GM10248 (cell line): ENCODE measurements around the gene APOO.

Source experiments
- CTCF ChIA-PET: fragments of 300-600 bp; sonication (Branson Sonifier 250); formaldehyde crosslinking; extraction: SDS; loops from one replicate; lab custom pipeline; 2021; ENCODE audit warnings: antibody characterized with exemption; lab: Yijun Ruan, JAX
- POLR2A ChIA-PET: fragments of 350-650 bp; sonication (Branson Sonifier 250); formaldehyde crosslinking; extraction: SDS; loops from one replicate; lab custom pipeline; 2020; ENCODE audit warnings: antibody characterized with exemption; lab: Yijun Ruan, JAX
- DNase-seq: peaks from one replicate; pipeline ENCODE4 v3.0.0; 2012; ENCODE audit errors: extremely low spot score
- TF ChIP-seq, protein P1 (sequence below): IDR thresholded peaks from 2 replicates; pipeline ENCODE4 v1.5.1; 2012; ENCODE audit warnings: mild to moderate bottlenecking, low read depth; ENCODE audit errors: extremely low read depth, missing control alignments, control extremely low read depth

APOO gene

DNA sequence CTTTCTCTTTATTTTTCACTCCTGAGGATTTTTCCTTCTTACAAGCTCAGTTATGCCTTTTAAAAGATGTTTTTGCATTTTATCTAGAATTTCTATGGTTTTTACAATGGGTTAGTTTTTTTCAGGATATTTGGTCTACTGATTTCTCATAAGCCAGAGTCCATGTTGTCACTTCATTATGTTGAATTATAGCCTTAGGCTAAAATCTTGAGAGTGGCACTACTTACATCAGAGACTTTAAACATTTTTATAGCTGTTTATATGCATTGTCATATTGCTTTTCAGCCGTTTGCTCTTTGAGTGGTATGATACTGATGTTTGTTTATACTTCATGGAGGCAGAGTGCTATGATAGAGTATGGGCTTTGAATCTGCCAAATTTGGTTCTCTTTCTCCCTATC is 36.5 kb upstream of the APOO start:
- CTCF ChIA-PET, result interaction anchor here (1.8 kb wide), 1 partner anchor 9 kb away, joined by 4 read pairs; no protein-coding TSS in a partner anchor
- POLR2A ChIA-PET, result no interaction called here
- no peak for DNase-seq
- TF ChIP-seq, protein P1, sequence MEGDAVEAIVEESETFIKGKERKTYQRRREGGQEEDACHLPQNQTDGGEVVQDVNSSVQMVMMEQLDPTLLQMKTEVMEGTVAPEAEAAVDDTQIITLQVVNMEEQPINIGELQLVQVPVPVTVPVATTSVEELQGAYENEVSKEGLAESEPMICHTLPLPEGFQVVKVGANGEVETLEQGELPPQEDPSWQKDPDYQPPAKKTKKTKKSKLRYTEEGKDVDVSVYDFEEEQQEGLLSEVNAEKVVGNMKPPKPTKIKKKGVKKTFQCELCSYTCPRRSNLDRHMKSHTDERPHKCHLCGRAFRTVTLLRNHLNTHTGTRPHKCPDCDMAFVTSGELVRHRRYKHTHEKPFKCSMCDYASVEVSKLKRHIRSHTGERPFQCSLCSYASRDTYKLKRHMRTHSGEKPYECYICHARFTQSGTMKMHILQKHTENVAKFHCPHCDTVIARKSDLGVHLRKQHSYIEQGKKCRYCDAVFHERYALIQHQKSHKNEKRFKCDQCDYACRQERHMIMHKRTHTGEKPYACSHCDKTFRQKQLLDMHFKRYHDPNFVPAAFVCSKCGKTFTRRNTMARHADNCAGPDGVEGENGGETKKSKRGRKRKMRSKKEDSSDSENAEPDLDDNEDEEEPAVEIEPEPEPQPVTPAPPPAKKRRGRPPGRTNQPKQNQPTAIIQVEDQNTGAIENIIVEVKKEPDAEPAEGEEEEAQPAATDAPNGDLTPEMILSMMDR, result no peak

- DNase-seq, result no peak
- ChIA-PET POLR2A (no interaction called here), CTCF (interaction anchor here (1.1 kb wide), 1 partner anchor 32 kb away, joined by 3 read pairs; the partner anchor contains the start of genes APOO and CXorf58)
- TF ChIP-seq, protein P1, result no peak
Measured at GRCh38 chrX:23939203-23939602, 31.5 kb upstream of the APOO start.

- POLR2A ChIA-PET, result no interaction called here
- TF ChIP-seq, protein P1, result no peak
- DNase-seq, result no peak
- CTCF ChIA-PET, result interaction anchor here (1.1 kb wide), 1 partner anchor 31 kb away, joined by 3 read pairs; the partner anchor contains the start of genes APOO and CXorf58
Measured at GRCh38 chrX:23938690-23939089, 31.0 kb upstream of the APOO start.

GRCh38 chrX:23937100-23937499 is 29.4 kb upstream of the APOO start:
- TF ChIP-seq, protein P1, result no peak
- ChIA-PET POLR2A (interaction anchor here (0.6 to 0.7 kb wide), 2 partner anchors 110 to 1482 kb away, joined by 3 read pairs; no protein-coding TSS in a partner anchor), CTCF (interaction anchor here (1.2 kb wide), 1 partner anchor 24 kb away, joined by 3 read pairs; no protein-coding TSS in a partner anchor)
- no peak for DNase-seq

DNA sequence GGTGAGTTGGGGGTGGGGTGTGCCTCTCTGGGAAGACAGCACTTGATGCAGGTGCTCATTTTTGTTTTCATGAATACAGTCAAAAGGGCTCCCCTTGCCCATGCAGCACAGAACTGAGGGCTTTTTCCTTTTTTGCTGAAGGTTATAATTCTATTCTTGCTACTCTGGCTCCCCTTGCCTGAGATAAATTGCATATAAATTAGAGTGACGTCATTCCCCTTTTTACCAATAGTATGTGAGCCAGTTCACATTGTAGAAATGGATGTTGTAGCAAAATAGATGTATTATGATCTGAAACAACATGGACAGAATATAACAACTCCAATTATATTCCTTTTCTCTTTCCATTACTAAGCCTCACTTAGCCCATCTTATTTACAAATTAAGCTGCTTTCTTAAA is 28.4 kb upstream of the APOO start:
- DNase-seq, result no peak
- TF ChIP-seq, protein P1, result no peak
- CTCF ChIA-PET, result no interaction called here
- POLR2A ChIA-PET, result no interaction called here

GRCh38 chrX:23935106-23935505 is 27.4 kb upstream of the APOO start:
- ChIA-PET POLR2A (no interaction called here), CTCF (interaction anchor here (1.1 kb wide), 1 partner anchor 9 kb away, joined by 4 read pairs; no protein-coding TSS in a partner anchor)
- DNase-seq, result no peak
- TF ChIP-seq, protein P1, result no peak
